HG03442 (cell line): ENCODE results near the gene SPDYE5.

ENCODE experiments used
- ATAC-seq: cut with Tn5 transposase; IDR thresholded peaks from one replicate; pipeline ENCODE4 v1.9.1; 2021; ENCODE audit warnings: mild to moderate bottlenecking, moderate library complexity; ENCODE audit not compliant: unreplicated experiment

SPDYE5 gene

GRCh38 chr7:75536491-75536890, 44.4 kb downstream of the SPDYE5 start:
- no peak for ATAC-seq

- no peak for ATAC-seq
Measured at GRCh38 chr7:75536940-75537538, 44.9 kb downstream of the SPDYE5 start.

- no peak for ATAC-seq
Measured at GRCh38 chr7:75537731-75538130, 45.6 kb downstream of the SPDYE5 start.

GRCh38 chr7:75546237-75547015, 54.3 kb downstream of the SPDYE5 start:
- ATAC-seq: no peak
